ENCODE results near the gene TICAM2.

Gene TICAM2

GRCh38 chr5:115611873-115612272 lies 9.6 kb upstream of the TICAM2 start:
- Histone ChIP-seq H3K9ac (ENCODE audit: low read length) (no peak overlapping the region), H3K4me3 (ENCODE audit: low read length) (no peak overlapping the region)

GRCh38 chr5:115607935-115608334 lies 5.7 kb upstream of the TICAM2 start:
- no peaks in the 10 kb centered on the region for H4K20me1 ChIP-seq (ENCODE audit: insufficient read depth, low read length)
- no peaks in the 10 kb centered on the region for H3K36me3 ChIP-seq (replicated peaks; ENCODE audit: insufficient read depth, low read length)

More at GRCh38 chr5:115611873-115612272, 9.6 kb upstream of the TICAM2 start:
- Histone ChIP-seq H3K4me2 (ENCODE audit: low read depth, low read length) (no peak overlapping the region), H3K9me2 (replicated peaks; ENCODE audit: insufficient read depth, low read length) (no peaks in the 10 kb centered on the region), H3K27me3 (replicated peaks; ENCODE audit: insufficient read depth, low read length) (no peaks in the 10 kb centered on the region), H4K20me1 (ENCODE audit: insufficient read depth, low read length) (no peaks in the 10 kb centered on the region), H3K9me3 (replicated peaks; ENCODE audit: insufficient read depth, low read length) (no peaks in the 10 kb centered on the region), H3K79me2 (ENCODE audit: low read length) (no peaks in the 10 kb centered on the region), H3K4me1 (ENCODE audit: low read length) (no peaks in the 10 kb centered on the region), H3F3A (ENCODE audit: insufficient read depth, low read length) (no peaks in the 10 kb centered on the region), H2AFZ (ENCODE audit: low read length) (no peak overlapping the region), H3K27ac (ENCODE audit: low read length) (no peak overlapping the region), H3K36me3 (replicated peaks; ENCODE audit: insufficient read depth, low read length) (no peaks in the 10 kb centered on the region)
- no peak for TF ChIP-seq EZH2 (optimal IDR thresholded peaks at IDR 0.05; ENCODE audit: low read depth, low read length)
- TF ChIP-seq CTCF (IDR thresholded peaks at IDR 0.05; ENCODE audit: low read length) = no peak
- TF ChIP-seq EZH2phosphoT487 (IDR thresholded peaks at IDR 0.05; ENCODE audit: low read length) = no peak
- no peak for DNase-seq

GRCh38 chr5:115605436-115605835 lies 3.2 kb upstream of the TICAM2 start:
- Histone ChIP-seq H3K4me1 (ENCODE audit: low read length) (no peaks in the 10 kb centered on the region), H2AFZ (ENCODE audit: low read length) (no peak overlapping the region), H3F3A (ENCODE audit: insufficient read depth, low read length) (no peaks in the 10 kb centered on the region; the same call in 1 of the 2 replicates), H3K4me3 (ENCODE audit: low read length) (no peak overlapping the region), H3K79me2 (ENCODE audit: low read length) (no peaks in the 10 kb centered on the region), H3K36me3 (replicated peaks; ENCODE audit: insufficient read depth, low read length) (no peaks in the 10 kb centered on the region), H3K27me3 (replicated peaks; ENCODE audit: insufficient read depth, low read length) (no peaks in the 10 kb centered on the region), H3K4me2 (ENCODE audit: low read depth, low read length) (no peak overlapping the region), H3K27ac (ENCODE audit: low read length) (no peak overlapping the region), H3K9me3 (replicated peaks; ENCODE audit: insufficient read depth, low read length) (no peaks in the 10 kb centered on the region), H3K9ac (ENCODE audit: low read length) (no peak overlapping the region), H3K9me2 (replicated peaks; ENCODE audit: insufficient read depth, low read length) (no peaks in the 10 kb centered on the region), H4K20me1 (ENCODE audit: insufficient read depth, low read length) (no peaks in the 10 kb centered on the region)
- TF ChIP-seq EZH2phosphoT487 (IDR thresholded peaks at IDR 0.05; ENCODE audit: low read length) (no peak), CTCF (IDR thresholded peaks at IDR 0.05; ENCODE audit: low read length) (no peak), EZH2 (optimal IDR thresholded peaks at IDR 0.05; ENCODE audit: low read depth, low read length) (no peak)
- DNase-seq = no peak

More at GRCh38 chr5:115607935-115608334, 5.7 kb upstream of the TICAM2 start:
- Histone ChIP-seq H3K79me2 (ENCODE audit: low read length) (no peaks in the 10 kb centered on the region), H3K4me2 (ENCODE audit: low read depth, low read length) (no peak overlapping the region), H3K27me3 (replicated peaks; ENCODE audit: insufficient read depth, low read length) (no peaks in the 10 kb centered on the region), H2AFZ (ENCODE audit: low read length) (no peak overlapping the region), H3K9ac (ENCODE audit: low read length) (no peak overlapping the region), H3K9me3 (replicated peaks; ENCODE audit: insufficient read depth, low read length) (no peaks in the 10 kb centered on the region), H3K27ac (ENCODE audit: low read length) (no peak overlapping the region), H3K4me1 (ENCODE audit: low read length) (no peaks in the 10 kb centered on the region), H3K9me2 (replicated peaks; ENCODE audit: insufficient read depth, low read length) (no peaks in the 10 kb centered on the region), H3F3A (ENCODE audit: insufficient read depth, low read length) (no peaks in the 10 kb centered on the region), H3K4me3 (ENCODE audit: low read length) (no peak overlapping the region)
- DNase-seq = no peak
- no peak for TF ChIP-seq EZH2 (optimal IDR thresholded peaks at IDR 0.05; ENCODE audit: low read depth, low read length)
- no peak for TF ChIP-seq EZH2phosphoT487 (IDR thresholded peaks at IDR 0.05; ENCODE audit: low read length)
- no peak for TF ChIP-seq CTCF (IDR thresholded peaks at IDR 0.05; ENCODE audit: low read length)

Measured in MM.1S (cell line).